GM12892 (cell line): ENCODE data around the gene CREB3.

Source experiments
- DNase-seq: peaks from one replicate; pipeline ENCODE4 v3.0.0; 2011; ENCODE audit not compliant: insufficient read length
- FAIRE-seq: peaks from 2 replicates; lab custom pipeline; 2011; peaks lifted over from hg19 to GRCh38; lab: Jason Lieb, UNC
- POLR2A ChIP-seq: IDR thresholded peaks from 2 replicates; pipeline ENCODE4 v1.6.1; 2011; ENCODE audit warnings: low read depth, low read length, control low read depth
- POLR2AphosphoS5 ChIP-seq: IDR thresholded peaks from 2 replicates; pipeline ENCODE4 v1.6.1; 2011; ENCODE audit warnings: low read depth, low read length, control low read depth
- TAF1 ChIP-seq: IDR thresholded peaks from 2 replicates; pipeline ENCODE4 v1.6.1; 2011; ENCODE audit warnings: low read depth, mild to moderate bottlenecking, control low read depth, low read length, borderline replicate concordance

Gene CREB3

GRCh38 chr9:35730486-35730854, 2.0 kb upstream of the CREB3 start:
- FAIRE-seq (no peak), DNase-seq (no peak)
- no peak for TF ChIP-seq POLR2A
- no peak for TF ChIP-seq TAF1
- TF ChIP-seq POLR2AphosphoS5 = no peak

- FAIRE-seq (no peak), DNase-seq (no peak)
- TF ChIP-seq POLR2A (no peak; the same call in 1 of the 2 replicates), POLR2AphosphoS5 (peak; percentile 40; the same call in 1 of the 2 replicates)
These were observed 866 bp upstream of the CREB3 start for GRCh38 chr9:35731415-35732184.

- DNase-seq (no peak), FAIRE-seq (peak; percentile 67)
- TF ChIP-seq TAF1 (no peak), POLR2AphosphoS5 (no peak), POLR2A (no peak)
These were observed 505 bp downstream of the CREB3 start for GRCh38 chr9:35732800-35733541.

- FAIRE-seq (no peak), DNase-seq (no peak)
- TF ChIP-seq POLR2A = no peak
- TF ChIP-seq POLR2AphosphoS5 = no peak
- no peak for TF ChIP-seq TAF1
These were observed 1.6 kb downstream of the CREB3 start for GRCh38 chr9:35734096-35734495.

- FAIRE-seq (peak; percentile 88), DNase-seq (no peak)
- TF ChIP-seq POLR2A (no peak), POLR2AphosphoS5 (no peak), TAF1 (no peak)
These were observed 3.8 kb downstream of the CREB3 start for GRCh38 chr9:35736201-35736633.

- DNase-seq (no peak), FAIRE-seq (no peak)
- TF ChIP-seq POLR2AphosphoS5 (no peak), TAF1 (no peak), POLR2A (no peak)
These were observed 4.7 kb downstream of the CREB3 start for GRCh38 chr9:35737143-35737542.

- TF ChIP-seq TAF1 = no peak
- no peak for TF ChIP-seq POLR2A
- TF ChIP-seq POLR2AphosphoS5 = no peak
- FAIRE-seq (no peak), DNase-seq (no peak)
These were observed 5.7 kb downstream of the CREB3 start for GRCh38 chr9:35738186-35738585.

- TF ChIP-seq TAF1 = no peak
- no peak for TF ChIP-seq POLR2A
- no peak for TF ChIP-seq POLR2AphosphoS5
- no peak for DNase-seq
These were observed 6.5 kb downstream of the CREB3 start for GRCh38 chr9:35738924-35739323.

GRCh38 chr9:35740243-35740642, 7.8 kb downstream of the CREB3 start:
- FAIRE-seq = no peak

More at GRCh38 chr9:35738924-35739323, 6.5 kb downstream of the CREB3 start:
- FAIRE-seq = no peak

GRCh38 chr9:35741740-35742139, 9.3 kb downstream of the CREB3 start:
- DNase-seq (no peak), FAIRE-seq (no peak)
- TF ChIP-seq POLR2A = no peak
- TF ChIP-seq POLR2AphosphoS5 = no peak

More at GRCh38 chr9:35740243-35740642, 7.8 kb downstream of the CREB3 start:
- TF ChIP-seq TAF1 (no peak), POLR2A (no peak), POLR2AphosphoS5 (no peak)
- no peak for DNase-seq

GRCh38 chr9:35743452-35743851, 11.0 kb downstream of the CREB3 start:
- DNase-seq = no peak
- no peak for FAIRE-seq
- TF ChIP-seq TAF1 (no peak), POLR2A (no peak), POLR2AphosphoS5 (no peak)

- TF ChIP-seq TAF1 = no peak
- no peak for TF ChIP-seq POLR2AphosphoS5
- TF ChIP-seq POLR2A = no peak
- FAIRE-seq (no peak), DNase-seq (no peak)
These were observed 11.5 kb downstream of the CREB3 start for GRCh38 chr9:35743880-35744518.
